Right forelimb (tissue), 1 donor: ENCODE measurements around the gene LRRC8C.
"Not testable (repeated sequence)": the region's sequence is repeated elsewhere in the genome, so short reads cannot be mapped to it uniquely, and the experiment has no call there.

ENCODE experiments used
- DNase-seq: peaks from one replicate; pipeline ENCODE4 v3.0.0-alpha.2; 2018

LRRC8C gene

GRCh38 chr1:89608319-89608983, 24.5 kb upstream of the LRRC8C start:
- no peak for DNase-seq

GRCh38 chr1:89608984-89609725, 23.8 kb upstream of the LRRC8C start:
- no peak for DNase-seq

GRCh38 chr1:89609781-89610456, 23.0 kb upstream of the LRRC8C start:
- no peak for DNase-seq

DNA sequence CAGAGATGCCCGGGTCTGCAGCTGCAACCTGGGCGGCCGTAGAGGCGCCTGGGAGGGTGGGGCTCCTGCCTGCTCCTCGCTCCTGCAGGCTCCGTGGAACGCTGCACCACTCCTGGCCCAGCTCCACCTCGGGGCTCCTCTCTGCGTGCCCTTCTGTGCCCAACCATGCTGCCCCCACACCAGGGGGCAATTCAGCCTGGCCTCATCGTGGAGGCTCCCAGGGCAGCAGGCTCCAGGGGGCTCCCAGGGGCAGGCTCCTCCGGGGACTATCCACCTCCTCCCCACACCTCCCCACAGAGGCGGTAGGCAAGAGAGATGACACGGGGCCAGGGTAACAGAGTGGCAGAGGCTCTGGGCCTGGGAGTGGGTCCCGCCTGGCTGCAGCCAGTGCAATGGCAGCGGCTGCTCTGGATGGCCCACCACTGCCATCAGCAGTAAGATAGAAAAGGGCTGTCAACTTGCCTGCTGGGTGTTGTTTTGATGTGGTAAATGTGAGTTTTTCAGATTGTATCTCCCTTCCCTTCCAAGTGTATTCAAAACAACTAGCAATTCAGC, 22.4 kb upstream of the LRRC8C start:
- no peak for DNase-seq

- DNase-seq, result no peak
These were observed 21.2 kb upstream of the LRRC8C start for GRCh38 chr1:89611721-89612120.

DNA sequence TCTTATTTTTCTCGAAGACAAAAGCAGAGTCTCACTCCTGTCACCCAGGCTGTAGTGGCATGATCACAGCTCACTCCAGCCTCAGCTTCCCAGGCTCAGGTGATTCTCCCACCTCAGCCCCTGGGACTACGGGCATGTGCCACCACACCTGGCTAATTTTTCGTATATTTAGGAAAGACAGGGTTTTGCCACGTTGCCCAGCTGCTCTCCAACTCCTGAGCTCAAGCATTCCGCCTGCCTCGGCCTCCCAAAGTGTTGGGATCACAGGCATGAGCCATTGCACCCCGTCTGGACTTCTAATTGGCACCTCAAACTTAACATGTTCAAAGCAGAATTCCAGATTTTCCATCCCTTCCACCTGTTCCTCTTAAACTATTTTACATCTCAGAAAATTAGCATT, 19.0 kb upstream of the LRRC8C start:
- DNase-seq, result no peak

DNA sequence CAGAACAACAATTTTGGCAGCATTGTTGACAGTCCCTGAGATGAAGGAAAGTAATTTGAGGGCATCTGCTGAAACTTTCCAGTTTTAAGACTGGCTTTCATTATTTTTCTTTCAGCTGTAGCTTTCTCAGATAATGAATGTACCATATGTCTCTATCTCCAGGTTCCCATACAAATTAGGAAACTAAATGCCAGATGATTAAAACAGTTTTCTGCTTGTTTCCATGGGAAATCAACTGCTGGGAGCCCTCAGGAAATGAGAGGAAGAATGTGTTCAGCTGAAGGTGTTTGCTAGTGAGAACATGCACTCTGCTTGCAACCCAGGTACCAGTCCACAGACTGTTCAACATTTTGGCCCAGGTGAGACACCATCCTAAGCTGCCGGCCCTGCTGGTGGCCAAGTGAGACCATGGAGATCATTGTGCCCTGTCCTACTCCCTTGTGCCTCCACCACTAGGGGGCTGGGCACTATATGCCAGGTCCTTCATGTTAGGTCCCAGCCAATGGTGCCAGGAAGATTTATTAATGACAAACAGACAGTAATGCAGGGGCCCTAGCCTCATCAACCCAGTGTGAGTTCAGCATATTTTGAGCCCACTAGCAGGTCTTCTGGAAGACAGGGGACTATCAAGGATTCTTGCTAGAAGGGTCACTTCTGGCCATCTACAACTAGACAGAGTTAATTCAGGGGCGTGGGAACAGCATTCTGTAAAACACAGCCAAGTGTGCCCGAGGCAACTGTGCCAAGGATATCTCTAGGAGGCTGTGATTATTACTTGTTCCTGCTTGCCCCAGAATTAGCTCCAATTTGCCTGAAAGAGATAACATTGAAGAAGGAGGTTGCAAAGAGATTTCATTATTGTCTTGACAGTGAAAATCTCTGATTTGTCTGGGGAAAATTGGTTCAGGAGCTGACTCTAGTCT, 17.0 kb upstream of the LRRC8C start:
- DNase-seq, result no peak

DNA sequence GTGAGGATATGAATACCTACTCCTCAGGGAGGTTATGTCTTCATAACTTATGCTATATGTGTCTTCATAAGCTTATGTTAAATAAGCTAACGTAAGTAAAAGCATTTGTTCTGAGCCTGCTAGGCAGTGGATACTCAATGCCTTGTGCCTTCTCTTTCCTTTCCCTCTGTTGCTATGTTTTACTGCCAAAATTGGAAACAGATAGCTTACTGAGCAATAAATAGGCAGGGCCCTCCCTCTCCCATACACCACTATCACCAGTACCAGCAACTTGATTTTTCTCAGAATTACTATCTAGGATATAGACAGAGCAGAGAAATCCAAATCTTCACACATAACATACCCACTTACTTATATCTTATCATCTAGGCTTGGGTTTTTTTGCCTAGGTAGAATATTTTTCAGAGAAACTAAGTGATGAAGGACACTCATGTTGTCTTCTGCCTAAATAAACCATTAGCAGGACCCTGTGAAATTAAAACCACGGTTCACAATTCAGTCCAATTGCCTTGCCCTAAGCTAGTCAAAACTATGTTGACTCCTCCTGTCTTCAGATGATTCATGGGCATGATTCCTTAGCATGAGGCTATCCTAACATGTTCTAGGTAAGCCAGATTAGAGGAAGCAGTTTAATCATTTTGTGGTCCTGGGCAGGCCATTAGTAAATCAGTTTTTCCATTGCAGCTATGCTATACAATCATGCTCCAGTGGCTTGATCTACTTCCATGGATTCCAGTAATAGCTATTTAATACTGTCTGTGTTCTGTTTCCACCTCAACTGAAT, 15.9 kb upstream of the LRRC8C start:
- DNase-seq, result no peak

DNA sequence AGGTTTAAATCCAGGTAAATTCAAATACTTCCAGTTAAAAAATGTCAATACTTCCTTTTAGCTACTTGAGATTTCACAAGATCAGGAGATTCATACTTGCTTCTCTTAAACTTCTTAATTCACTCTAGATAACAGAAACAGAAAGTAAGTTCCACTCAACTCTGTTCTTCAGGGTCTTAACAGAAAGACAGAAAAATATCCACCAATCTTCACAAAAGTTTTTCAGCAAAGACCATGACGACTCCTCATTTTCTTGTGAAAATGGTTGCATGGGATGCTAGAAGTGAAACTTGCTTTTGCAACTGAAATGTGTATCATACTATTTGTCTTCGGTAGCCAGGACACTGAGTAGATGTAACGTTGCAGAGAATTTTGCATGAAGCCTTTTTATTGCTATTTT, 12.3 kb upstream of the LRRC8C start:
- DNase-seq, result no peak

GRCh38 chr1:89622895-89623294, 10.0 kb upstream of the LRRC8C start:
- DNase-seq, result no peak

DNA sequence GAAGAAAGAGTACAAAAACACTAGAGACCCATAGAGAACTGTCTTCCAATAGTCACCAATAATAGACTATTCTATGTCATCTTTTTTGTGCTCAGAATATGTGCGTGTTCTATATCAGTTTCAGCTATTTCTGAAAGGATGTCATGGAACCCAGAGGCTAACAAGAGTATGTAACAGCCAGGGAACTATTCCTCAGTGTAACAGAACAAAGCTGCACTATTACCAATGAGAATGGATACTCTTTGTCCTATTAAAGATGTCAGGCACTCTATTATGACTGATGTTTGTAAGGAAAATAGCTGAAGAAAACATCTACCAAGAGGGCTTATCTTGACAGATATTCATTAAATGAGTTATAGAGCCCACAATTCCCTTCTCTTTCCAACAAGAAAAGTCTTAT, 8.6 kb upstream of the LRRC8C start:
- no peak for DNase-seq

DNA sequence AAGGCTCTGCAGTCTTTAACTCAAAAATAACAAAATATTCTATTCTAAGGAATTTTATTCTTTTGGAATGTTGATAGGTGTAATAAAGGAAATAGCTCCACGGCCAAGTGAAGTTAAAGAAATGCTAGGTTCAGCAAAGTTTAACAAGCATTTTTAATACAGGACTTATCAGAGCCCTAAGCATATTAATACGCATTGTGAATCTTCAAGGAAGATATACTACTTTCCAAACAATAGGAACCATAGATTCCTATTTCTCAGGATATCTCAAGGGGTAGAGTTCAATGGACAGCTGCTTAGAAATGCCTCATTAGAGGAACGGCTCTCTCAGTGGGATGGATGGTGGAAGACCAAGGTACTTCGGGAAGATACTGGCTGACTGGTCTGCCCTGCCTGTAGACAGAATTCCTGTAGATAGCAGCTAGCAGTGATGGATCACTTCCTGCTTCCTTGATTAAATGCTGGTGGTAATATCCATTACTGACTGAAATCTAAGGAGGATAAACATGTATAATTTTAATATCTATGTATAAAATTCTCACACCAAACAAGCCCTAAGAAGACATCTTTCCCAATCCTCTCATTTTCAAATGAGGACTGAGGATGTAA, 8.1 kb upstream of the LRRC8C start:
- DNase-seq, result no peak

DNA sequence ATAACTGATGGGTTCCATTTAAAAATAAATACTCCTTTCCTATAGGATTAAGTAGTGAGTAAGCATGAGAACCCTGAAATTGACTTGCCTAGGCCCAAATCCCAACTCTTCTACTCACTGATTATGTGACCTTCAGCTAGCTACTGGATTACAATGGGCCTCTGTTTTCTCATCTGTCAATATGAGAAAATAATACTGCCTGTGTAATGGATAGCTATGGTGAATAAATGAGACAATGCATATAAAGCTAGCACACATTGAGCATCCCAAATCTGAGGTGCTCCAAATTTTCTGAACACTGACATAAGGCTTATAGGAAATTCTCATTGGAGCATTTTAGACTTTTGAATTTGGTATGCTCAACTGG, 5.3 kb upstream of the LRRC8C start:
- DNase-seq, result no peak

GRCh38 chr1:89629146-89629545, 3.8 kb upstream of the LRRC8C start:
- DNase-seq, result no peak

GRCh38 chr1:89629600-89629999, 3.3 kb upstream of the LRRC8C start:
- not testable (repeated sequence) for DNase-seq

DNA sequence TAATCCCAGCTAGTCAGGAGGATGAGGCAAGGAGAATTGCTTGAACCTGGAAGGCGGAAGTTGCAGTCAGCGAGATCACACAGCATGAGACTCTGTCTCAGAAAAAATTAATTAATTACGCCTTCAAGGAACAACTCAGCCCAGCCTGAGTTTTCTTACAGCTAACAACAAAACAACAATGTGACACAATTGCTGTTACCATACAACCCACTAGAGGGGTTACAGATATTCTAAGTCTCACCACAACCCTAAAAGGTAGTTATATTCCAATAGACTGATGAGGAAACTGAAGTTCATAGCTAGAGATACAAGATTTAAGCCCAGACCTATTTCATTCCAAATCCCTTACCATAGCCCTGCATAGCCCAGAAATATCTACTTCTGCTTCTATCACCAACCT, 2.9 kb upstream of the LRRC8C start:
- DNase-seq, result no peak

GRCh38 chr1:89631816-89632656, 884 bp upstream of the LRRC8C start:
- DNase-seq, result no peak

- DNase-seq, result peak; percentile 74
These were observed 404 bp downstream of the LRRC8C start for GRCh38 chr1:89633248-89633799.

GRCh38 chr1:89633800-89634625, 1.1 kb downstream of the LRRC8C start:
- peak; percentile 58 for DNase-seq
